ENCODE measurements around the gene FSTL3.
A peak's percentile ranks its signal among the peaks of the same experiment; 100 is the strongest.

Gene FSTL3

DNA sequence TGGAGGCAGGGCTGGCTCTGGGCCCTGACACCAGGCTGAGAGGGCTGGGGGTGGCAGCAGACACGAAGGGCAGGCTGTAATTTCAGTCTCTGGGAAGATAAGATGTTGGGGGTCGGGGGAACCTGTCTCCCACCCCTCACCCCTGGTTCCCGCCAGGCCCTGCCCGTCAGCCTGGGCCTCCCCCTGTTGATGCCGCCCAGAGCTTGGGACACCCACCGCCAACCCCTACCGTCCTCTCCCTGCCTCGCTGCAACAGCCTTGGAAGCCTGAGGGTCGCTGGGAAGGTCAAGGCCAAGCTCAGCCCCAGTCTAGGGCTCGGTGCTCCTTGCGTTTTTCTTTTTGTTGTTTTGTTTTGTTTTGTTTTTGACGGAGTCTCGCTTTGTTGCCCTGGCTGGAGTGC, 47.1 kb downstream of the FSTL3 start:
- no peak for TF ChIP-seq TAF1 (IDR thresholded peaks at IDR 0.05; ENCODE audit: borderline replicate concordance, insufficient read depth, low read length)
- no peak for TF ChIP-seq FOXP2 (optimal IDR thresholded peaks at IDR 0.05; ENCODE audit: borderline replicate concordance, extremely low read depth, extremely low read length, insufficient read depth)

DNA sequence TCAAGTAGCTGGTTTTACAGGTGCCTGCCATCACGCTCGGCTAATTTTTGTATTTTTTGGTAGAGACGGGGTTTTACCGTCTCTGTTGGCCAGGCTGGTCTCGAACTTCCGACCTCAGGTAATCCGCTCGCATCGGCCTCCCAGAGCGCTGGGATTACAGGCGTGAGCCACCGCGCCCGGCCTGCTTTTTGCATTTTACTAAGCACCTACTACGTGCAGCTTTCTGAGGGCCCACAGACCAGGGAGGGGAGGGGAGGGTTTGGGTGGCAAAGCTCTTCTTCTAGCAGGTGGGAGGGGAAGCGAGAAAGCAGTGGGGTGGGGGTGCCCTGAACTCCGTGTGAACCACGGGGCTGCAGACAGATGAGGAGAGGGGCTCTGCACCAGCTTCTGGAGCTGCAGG, 47.5 kb downstream of the FSTL3 start:
- TF ChIP-seq TAF1 (IDR thresholded peaks at IDR 0.05; ENCODE audit: borderline replicate concordance, insufficient read depth, low read length) (no peak), REST (IDR thresholded peaks at IDR 0.05; ENCODE audit: insufficient read depth in 1 of 2, low read depth in 2 of 2, low read length in 2 of 2) (no peak), FOXP2 (optimal IDR thresholded peaks at IDR 0.05; ENCODE audit: borderline replicate concordance, extremely low read depth, extremely low read length, insufficient read depth) (no peak), POLR2AphosphoS5 (IDR thresholded peaks at IDR 0.05; ENCODE audit: low read depth, low read length) (no peak), SIN3A (IDR thresholded peaks at IDR 0.05; ENCODE audit: borderline replicate concordance, insufficient read depth, low read length) (no peak)

- TF ChIP-seq TAF1 (IDR thresholded peaks at IDR 0.05; ENCODE audit: borderline replicate concordance, insufficient read depth, low read length): no peak
- no peak for TF ChIP-seq POLR2AphosphoS5 (IDR thresholded peaks at IDR 0.05; ENCODE audit: low read depth, low read length)
- TF ChIP-seq SIN3A (IDR thresholded peaks at IDR 0.05; ENCODE audit: borderline replicate concordance, insufficient read depth, low read length): no peak
- TF ChIP-seq REST (IDR thresholded peaks at IDR 0.05; ENCODE audit: insufficient read depth in 1 of 2, low read depth in 2 of 2, low read length in 2 of 2): no peak
- TF ChIP-seq FOXP2 (optimal IDR thresholded peaks at IDR 0.05; ENCODE audit: borderline replicate concordance, extremely low read depth, extremely low read length, insufficient read depth): no peak
These were observed 49.4 kb downstream of the FSTL3 start for GRCh38 chr19:725461-726089.

GRCh38 chr19:726993-727956, 51.1 kb downstream of the FSTL3 start:
- TF ChIP-seq POLR2AphosphoS5 (IDR thresholded peaks at IDR 0.05; ENCODE audit: low read depth, low read length) (no peak), TAF1 (IDR thresholded peaks at IDR 0.05; ENCODE audit: borderline replicate concordance, insufficient read depth, low read length) (no peak), REST (IDR thresholded peaks at IDR 0.05; ENCODE audit: insufficient read depth in 1 of 2, low read depth in 2 of 2, low read length in 2 of 2) (no peak), SIN3A (IDR thresholded peaks at IDR 0.05; ENCODE audit: borderline replicate concordance, insufficient read depth, low read length) (no peak), FOXP2 (optimal IDR thresholded peaks at IDR 0.05; ENCODE audit: borderline replicate concordance, extremely low read depth, extremely low read length, insufficient read depth) (no peak)

DNA sequence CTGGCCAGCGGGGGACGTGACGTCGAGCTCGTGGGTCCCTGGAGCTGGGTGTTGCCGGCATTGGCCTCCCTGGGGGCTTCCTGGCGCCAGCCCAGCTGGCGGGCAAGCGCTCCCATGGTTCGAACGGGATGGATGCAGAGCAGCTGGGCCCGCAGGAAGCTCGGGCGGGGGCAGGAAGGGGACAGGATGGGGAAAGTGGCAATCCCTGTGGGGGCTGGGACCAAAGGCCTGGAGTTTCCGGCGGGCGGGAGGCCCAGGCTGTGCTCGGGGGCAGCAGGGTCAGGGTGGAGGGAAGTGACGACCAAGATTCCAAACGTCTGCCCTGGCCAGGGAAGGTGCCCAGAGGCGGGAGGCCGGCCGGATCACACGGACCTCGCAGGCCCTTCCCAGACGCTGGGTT, 51.8 kb downstream of the FSTL3 start:
- TF ChIP-seq FOXP2 (optimal IDR thresholded peaks at IDR 0.05; ENCODE audit: borderline replicate concordance, extremely low read depth, extremely low read length, insufficient read depth): peak; percentile 63
- TF ChIP-seq REST (IDR thresholded peaks at IDR 0.05; ENCODE audit: insufficient read depth in 1 of 2, low read depth in 2 of 2, low read length in 2 of 2): no peak

Measured in PFSK-1 (cell line).